SK-N-MC (cell line): ENCODE measurements around the gene SFSWAP.

Experiments used
- DNase-seq: peaks from one replicate; pipeline ENCODE4 v3.0.0-alpha.2; 2011; ENCODE audit warnings: low read depth, low spot score
- H3K27ac ChIP-seq: fragments of 200-600 bp; sonication (generic); 2 replicates; pipeline ENCODE4 v1.5.1; 2016; ENCODE audit warnings: mixed run types
- H3K36me3 ChIP-seq: fragments of 200-600 bp; sonication (generic); 2 replicates; pipeline ENCODE4 v1.6.1; 2017; ENCODE audit warnings: antibody characterized with exemption, low read length, mixed read lengths; ENCODE audit not compliant: insufficient read depth
- H3K4me3 ChIP-seq: fragments of 200-600 bp; sonication (generic); 2 replicates; pipeline ENCODE4 v1.5.1; 2016
- H3K9ac ChIP-seq: fragments of 200-600 bp; sonication (generic); 2 replicates; pipeline ENCODE4 v1.8.0; 2017; ENCODE audit warnings: mixed run types, mixed read lengths; ENCODE audit not compliant: insufficient read length
- H3K9me3 ChIP-seq: fragments of 200-600 bp; sonication (generic); 2 replicates; pipeline ENCODE4 v1.6.1; 2017; ENCODE audit warnings: low read depth, mild to moderate bottlenecking, antibody characterized with exemption, low read length, moderate library complexity, mixed read lengths
- EZH2 ChIP-seq: fragments of 200-600 bp; sonication (generic); IDR thresholded peaks from one replicate; pipeline ENCODE4 v1.6.1; 2017; ENCODE audit warnings: antibody characterized with exemption
- FOXP2 ChIP-seq: optimal IDR thresholded peaks from 2 replicates; pipeline ENCODE3; 2011; ENCODE audit warnings: mild to moderate bottlenecking, moderate library complexity; ENCODE audit not compliant: insufficient read depth; ENCODE audit errors: extremely low read length, control extremely low read depth
- POLR2AphosphoS5 ChIP-seq: IDR thresholded peaks from 2 replicates; pipeline ENCODE4 v1.6.1; 2012; ENCODE audit warnings: mild to moderate bottlenecking, low read depth, low read length, borderline replicate concordance

Gene SFSWAP

DNA sequence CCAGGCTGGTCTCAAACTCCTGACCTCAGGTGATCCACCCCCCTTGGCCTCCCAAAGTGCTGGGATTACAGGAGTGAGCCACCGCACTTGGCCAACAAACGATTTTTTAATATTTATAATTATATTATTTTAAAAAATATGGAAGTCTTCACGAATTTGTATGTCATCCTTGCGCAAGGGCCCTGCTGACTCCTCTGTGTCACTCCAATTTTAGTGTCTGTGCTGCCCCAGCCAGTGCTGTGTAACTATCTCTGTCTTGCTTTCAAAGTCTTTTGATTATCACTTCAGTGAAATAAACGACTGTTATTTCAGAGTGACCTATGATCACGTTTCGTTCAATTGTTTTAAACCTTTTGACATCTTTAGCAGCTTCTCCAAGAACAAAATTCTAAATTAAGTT lies 104.2 kb downstream of the SFSWAP start:
- no peak overlapping the region for H3K27ac ChIP-seq
- DNase-seq, result no peak
- H3K36me3 ChIP-seq, result no peaks in the 10 kb centered on the region
- H3K9ac ChIP-seq, result no peak overlapping the region
- no peak overlapping the region for H3K4me3 ChIP-seq
- TF ChIP-seq FOXP2, result no peak
- TF ChIP-seq EZH2, result no peak
- H3K9me3 ChIP-seq, result no peaks in the 10 kb centered on the region; the same call in 1 of the 2 replicates

DNA sequence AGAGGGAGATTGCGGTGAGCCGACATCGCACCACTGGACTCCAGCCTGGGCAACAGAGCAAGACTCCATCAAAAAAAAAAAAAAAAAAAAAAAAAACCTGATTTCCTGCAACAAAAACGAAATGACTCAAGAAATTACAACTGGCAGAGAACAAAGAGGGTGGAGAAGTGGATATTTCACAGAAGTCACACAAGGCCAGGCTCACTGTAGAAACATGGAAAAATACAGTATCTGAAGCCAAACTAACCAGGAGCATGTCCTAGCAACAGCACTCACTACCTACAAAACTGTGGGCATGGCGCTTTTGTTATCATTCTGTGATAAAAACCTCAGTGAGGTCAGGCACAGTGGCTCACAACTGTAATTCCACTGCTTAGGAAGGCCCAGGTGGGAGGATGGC lies 105.6 kb downstream of the SFSWAP start:
- Histone ChIP-seq H3K9me3 (no peaks in the 10 kb centered on the region; the same call in 1 of the 2 replicates), H3K27ac (no peak overlapping the region), H3K9ac (no peak overlapping the region), H3K36me3 (no peaks in the 10 kb centered on the region), H3K4me3 (no peak overlapping the region)
- no peak for DNase-seq
- TF ChIP-seq FOXP2 (no peak), POLR2AphosphoS5 (no peak), EZH2 (no peak)

- no peaks in the 10 kb centered on the region for H3K36me3 ChIP-seq
- H3K9me3 ChIP-seq, result no peaks in the 10 kb centered on the region; the same call in 1 of the 2 replicates
- DNase-seq, result no peak
- no peak overlapping the region for H3K4me3 ChIP-seq
- no peak overlapping the region for H3K27ac ChIP-seq
- H3K9ac ChIP-seq, result no peak overlapping the region
- TF ChIP-seq POLR2AphosphoS5 (no peak), FOXP2 (no peak), EZH2 (no peak)
These were observed 106.4 kb downstream of the SFSWAP start for GRCh38 chr12:131817241-131817640.

- DNase-seq, result no peak
- H3K9me3 ChIP-seq, result no peaks in the 10 kb centered on the region
- H3K27ac ChIP-seq, result no peak overlapping the region
- H3K9ac ChIP-seq, result no peak overlapping the region
- no peaks in the 10 kb centered on the region for H3K36me3 ChIP-seq
- no peak for TF ChIP-seq EZH2
- no peak for TF ChIP-seq POLR2AphosphoS5
- TF ChIP-seq FOXP2, result no peak
- H3K4me3 ChIP-seq, result no peak overlapping the region
These were observed 108.1 kb downstream of the SFSWAP start for GRCh38 chr12:131818821-131819585.

DNA sequence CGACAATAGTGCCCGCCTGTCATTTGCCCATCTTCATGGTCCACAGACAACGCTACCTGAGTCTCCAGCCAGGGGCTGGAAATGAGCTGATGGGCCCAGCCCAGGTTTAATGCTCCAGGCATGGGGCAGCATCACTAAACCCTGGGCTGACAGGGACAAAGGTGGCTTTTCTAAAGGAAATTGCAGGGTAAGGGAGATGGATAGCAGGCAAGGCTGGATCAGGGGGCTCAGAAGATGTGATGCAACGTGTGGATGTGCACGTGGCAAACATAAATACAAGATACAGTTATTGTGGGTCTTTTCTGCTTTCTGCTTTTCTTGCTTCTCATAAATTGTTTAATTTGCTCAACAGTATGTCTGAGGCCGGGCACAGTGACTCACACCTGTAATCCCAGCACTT lies 113.6 kb downstream of the SFSWAP start:
- no peaks in the 10 kb centered on the region for H3K36me3 ChIP-seq
- no peak overlapping the region for H3K9ac ChIP-seq
- TF ChIP-seq FOXP2 (no peak), EZH2 (no peak), POLR2AphosphoS5 (no peak)
- no peak for DNase-seq
- no peak overlapping the region for H3K27ac ChIP-seq
- no peak overlapping the region for H3K4me3 ChIP-seq
- H3K9me3 ChIP-seq, result no peaks in the 10 kb centered on the region

DNA sequence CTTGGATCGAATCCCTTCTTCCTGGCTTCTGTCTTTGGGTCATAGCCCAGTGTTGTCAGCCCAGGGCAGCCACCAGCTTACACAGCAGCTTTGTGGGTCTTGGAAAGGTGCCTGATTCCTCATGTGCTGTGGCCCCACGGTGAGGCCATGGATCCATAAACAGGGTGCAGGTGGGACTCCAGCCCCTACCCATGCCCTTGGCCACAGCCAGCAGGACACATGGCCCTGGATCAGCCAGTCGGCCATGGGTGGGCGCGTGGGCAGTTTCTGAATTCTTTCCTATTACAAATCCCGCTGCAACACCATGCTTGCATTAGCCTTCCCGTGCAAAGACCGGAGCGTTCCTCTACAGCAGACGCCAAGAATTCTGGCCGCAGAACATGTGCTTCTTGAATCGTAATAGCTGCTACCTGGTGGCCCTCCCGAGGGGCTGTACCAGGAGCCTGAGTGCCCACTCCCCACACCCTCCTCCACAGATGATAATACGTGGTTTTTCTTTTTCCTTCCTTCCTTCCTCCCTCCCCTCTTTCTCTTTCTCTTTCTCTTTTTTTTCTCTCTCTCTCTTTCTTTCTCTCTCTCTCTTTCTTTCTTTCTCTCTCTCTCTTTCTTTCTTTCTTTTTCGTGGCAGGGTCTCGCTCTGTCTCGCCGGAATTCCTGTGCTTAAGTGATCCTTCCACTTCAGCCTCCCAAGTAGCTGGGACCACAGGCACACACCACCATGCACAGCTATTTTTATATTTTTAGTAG lies 114.4 kb downstream of the SFSWAP start:
- Histone ChIP-seq H3K9ac (no peak overlapping the region), H3K4me3 (no peak overlapping the region), H3K27ac (no peak overlapping the region), H3K36me3 (no peaks in the 10 kb centered on the region), H3K9me3 (no peaks in the 10 kb centered on the region)
- TF ChIP-seq FOXP2 (no peak), POLR2AphosphoS5 (no peak), EZH2 (no peak)
- DNase-seq, result no peak

DNA sequence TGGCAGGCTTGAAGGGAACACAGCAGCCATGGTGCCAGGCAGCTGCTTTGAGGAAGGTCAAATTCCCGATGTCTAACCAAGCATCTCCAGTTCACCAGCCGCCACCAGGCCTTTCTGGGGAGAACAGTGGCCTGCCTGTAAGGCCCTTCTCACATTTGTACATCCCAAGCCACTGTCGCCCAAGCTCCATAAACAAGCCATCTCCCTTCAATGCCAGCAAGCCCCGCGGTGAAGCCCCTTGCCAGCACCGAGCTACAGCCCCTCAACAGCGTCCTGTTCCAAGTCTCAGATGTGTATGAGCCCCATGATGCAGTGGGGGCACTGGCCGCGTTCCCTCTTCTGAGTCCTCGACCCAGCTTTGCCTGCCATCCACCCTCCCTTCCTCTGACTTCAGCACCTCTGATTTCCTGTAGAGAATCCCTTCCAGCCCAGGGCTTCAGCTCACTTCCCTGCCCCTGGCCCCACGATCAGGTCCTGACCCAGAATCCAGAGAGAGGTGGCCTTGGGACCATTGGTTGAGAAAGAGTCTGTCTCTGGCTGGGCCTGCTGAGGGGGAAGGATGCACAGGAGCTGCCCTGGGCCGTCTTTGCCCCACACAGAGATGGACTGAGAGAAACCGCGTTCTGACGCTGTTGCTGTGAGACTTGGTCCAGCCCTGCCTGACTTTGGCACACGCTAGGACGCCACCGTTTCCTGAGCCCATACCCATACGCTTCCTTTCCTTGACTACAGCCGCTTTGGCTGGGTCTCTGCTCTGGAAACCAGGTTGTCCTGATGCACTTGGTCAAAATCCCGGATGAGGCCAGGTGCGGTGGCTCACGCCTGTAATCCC lies 115.4 kb downstream of the SFSWAP start:
- no peaks in the 10 kb centered on the region for H3K36me3 ChIP-seq
- H3K4me3 ChIP-seq, result no peak overlapping the region
- H3K27ac ChIP-seq, result no peak overlapping the region
- no peak overlapping the region for H3K9ac ChIP-seq
- TF ChIP-seq FOXP2, result no peak
- TF ChIP-seq POLR2AphosphoS5, result no peak
- no peak for TF ChIP-seq EZH2
- H3K9me3 ChIP-seq, result no peaks in the 10 kb centered on the region
- no peak for DNase-seq

DNA sequence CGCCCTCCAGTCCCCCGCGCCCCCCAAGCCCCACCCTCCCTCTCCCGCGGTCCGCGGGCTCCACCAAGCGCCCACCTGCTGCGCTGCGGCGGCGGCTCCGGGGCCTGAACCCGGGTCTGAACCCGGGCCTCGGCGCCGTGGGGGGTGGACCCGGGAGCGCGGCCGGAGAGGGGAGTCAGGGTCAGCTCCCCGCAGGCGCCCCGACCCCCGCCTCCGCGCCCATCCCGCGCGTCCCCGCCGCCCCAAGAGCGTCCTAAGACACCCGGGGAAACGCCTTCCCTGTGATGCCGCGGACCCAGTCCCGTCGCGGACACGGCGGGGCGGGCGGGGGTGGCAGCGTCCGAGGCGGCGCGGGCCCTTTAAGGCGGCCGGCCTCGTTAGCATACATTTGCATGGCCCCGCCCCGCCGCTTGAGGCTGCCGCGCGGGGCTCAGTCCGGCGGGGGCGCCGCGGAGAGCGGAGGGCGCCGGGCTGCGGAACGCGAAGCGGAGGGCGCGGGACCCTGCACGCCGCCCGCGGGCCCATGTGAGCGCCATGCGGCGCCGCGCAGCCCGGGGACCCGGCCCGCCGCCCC lies 117.2 kb downstream of the SFSWAP start, which contains the start of gene MMP17:
Gene MMP17, plus strand, starts transcription at position 433 of the 574 bp plus-strand sequence. Its CDS starts 102 bp downstream, at position 535.
- peak within 1 kb of the TSS; percentile 41 for H3K9ac ChIP-seq
- no peaks in the 10 kb centered on the region for H3K36me3 ChIP-seq
- H3K4me3 ChIP-seq, result peak within 1 kb of the TSS; percentile 83
- no peak for DNase-seq
- H3K9me3 ChIP-seq, result no peaks in the 10 kb centered on the region
- no peak within 1 kb of the TSS for H3K27ac ChIP-seq
- no peak for TF ChIP-seq FOXP2
- TF ChIP-seq EZH2, result no peak
- no peak for TF ChIP-seq POLR2AphosphoS5
